ENCODE results near the gene ODAD2. TPM values are rescaled to one million over a fixed set of nuclear protein-coding genes. Genes with fewer than 3 reads are reported as not detected.

Gene ODAD2
- total and polyA plus RNA-seq, 2 donors (not counting 3 experiments of a cell fraction or from before 2014, with no cell fraction given), result 1.1 to 4.4 TPM

DNA sequence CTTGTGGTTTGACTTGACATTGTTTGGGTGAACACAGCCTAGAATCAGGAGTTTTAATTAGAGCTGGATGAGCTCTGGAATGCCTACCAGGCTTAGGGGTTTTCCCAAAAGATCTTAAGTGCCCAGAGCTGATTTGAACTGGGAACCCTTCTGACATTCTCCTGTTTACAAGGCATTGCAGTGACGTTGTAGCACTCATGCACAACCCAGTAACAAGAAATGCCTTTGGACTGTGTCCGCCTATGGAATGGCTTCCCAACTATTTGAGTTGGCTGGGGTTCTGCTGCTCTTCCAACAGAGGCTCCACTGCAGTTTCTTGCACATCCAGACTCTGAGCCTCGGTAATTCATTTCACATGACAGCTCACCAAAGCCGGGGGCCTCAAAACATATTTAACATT lies 176.6 kb downstream of the ODAD2 start:
- H4K20me1 ChIP-seq (replicated peaks; ENCODE audit: control insufficient read depth, extremely low read depth, insufficient read depth, low read length), result no peaks in the 10 kb centered on the region
- H3K36me3 ChIP-seq (ENCODE audit: control insufficient read depth in 2 of 2, extremely low read depth in 1 of 2, insufficient read depth in 2 of 2, low read length in 2 of 2), result no peaks in the 10 kb centered on the region
- FAIRE-seq, result no peak
- H2AFZ ChIP-seq (ENCODE audit: low read depth, low read length), result no peak overlapping the region
- no peaks in the 10 kb centered on the region for H3K4me1 ChIP-seq (ENCODE audit: control insufficient read depth, extremely low read depth, insufficient read depth, low read length)
- no peak overlapping the region for H3K9ac ChIP-seq (replicated peaks; ENCODE audit: extremely low read depth, insufficient read depth, low read length)
- no peaks in the 10 kb centered on the region for H3K9me1 ChIP-seq (replicated peaks; ENCODE audit: control insufficient read depth, extremely low read depth, insufficient read depth, low read length)
- dilution Hi-C loops (cut with MboI; ENCODE audit: extremely low pct_ligation_motif_present, low sequenced_read_pairs), result no loop called here
- intact Hi-C loops (cut with micrococcal nuclease), result no loop called here
- CTCF ChIA-PET, result no interaction called here
- POLR2A ChIA-PET, result no interaction called here
- H3K4me3 ChIP-seq (replicated peaks in 1 of 3; ENCODE audit: insufficient read depth in 1 of 3, low read depth in 1 of 3, low read length in 3 of 3), result no peak overlapping the region
- no peak overlapping the region for H3K4me2 ChIP-seq (ENCODE audit: insufficient read depth, low read length)
- H3K9me3 ChIP-seq (replicated peaks; ENCODE audit: control insufficient read depth, insufficient read depth, low read length), result no peaks in the 10 kb centered on the region
- H3K27me3 ChIP-seq (ENCODE audit: control insufficient read depth in 2 of 2, insufficient read depth in 2 of 2, low read length in 2 of 2), result no peaks in the 10 kb centered on the region
- no TSS peak for BruUV-seq (replicated peaks)
- no peak overlapping the region for H3K27ac ChIP-seq (ENCODE audit: insufficient read depth, low read depth, low read length)
- no peaks in the 10 kb centered on the region for H3K79me2 ChIP-seq (ENCODE audit: control insufficient read depth, insufficient read depth, low read length)
- DNase-seq (ENCODE audit: low read depth, low spot score), result no peak
- no peak for TF ChIP-seq GATA2 (IDR thresholded peaks at IDR 0.05; ENCODE audit: insufficient read depth, insufficient read length, low read depth, low read length)
- no peak for TF ChIP-seq FOS (IDR thresholded peaks at IDR 0.05; ENCODE audit: borderline replicate concordance, insufficient read depth, low read length)
- TF ChIP-seq, protein P1, sequence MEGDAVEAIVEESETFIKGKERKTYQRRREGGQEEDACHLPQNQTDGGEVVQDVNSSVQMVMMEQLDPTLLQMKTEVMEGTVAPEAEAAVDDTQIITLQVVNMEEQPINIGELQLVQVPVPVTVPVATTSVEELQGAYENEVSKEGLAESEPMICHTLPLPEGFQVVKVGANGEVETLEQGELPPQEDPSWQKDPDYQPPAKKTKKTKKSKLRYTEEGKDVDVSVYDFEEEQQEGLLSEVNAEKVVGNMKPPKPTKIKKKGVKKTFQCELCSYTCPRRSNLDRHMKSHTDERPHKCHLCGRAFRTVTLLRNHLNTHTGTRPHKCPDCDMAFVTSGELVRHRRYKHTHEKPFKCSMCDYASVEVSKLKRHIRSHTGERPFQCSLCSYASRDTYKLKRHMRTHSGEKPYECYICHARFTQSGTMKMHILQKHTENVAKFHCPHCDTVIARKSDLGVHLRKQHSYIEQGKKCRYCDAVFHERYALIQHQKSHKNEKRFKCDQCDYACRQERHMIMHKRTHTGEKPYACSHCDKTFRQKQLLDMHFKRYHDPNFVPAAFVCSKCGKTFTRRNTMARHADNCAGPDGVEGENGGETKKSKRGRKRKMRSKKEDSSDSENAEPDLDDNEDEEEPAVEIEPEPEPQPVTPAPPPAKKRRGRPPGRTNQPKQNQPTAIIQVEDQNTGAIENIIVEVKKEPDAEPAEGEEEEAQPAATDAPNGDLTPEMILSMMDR (IDR thresholded peaks at IDR 0.05; ENCODE audit: extremely low read depth in 1 of 2, insufficient read depth in 1 of 2, low read depth in 1 of 2, low read length in 2 of 2), result no peak
- TF ChIP-seq EZH2 (IDR thresholded peaks at IDR 0.05; ENCODE audit: borderline replicate concordance, low read depth, low read length, severe bottlenecking), result no peak

DNA sequence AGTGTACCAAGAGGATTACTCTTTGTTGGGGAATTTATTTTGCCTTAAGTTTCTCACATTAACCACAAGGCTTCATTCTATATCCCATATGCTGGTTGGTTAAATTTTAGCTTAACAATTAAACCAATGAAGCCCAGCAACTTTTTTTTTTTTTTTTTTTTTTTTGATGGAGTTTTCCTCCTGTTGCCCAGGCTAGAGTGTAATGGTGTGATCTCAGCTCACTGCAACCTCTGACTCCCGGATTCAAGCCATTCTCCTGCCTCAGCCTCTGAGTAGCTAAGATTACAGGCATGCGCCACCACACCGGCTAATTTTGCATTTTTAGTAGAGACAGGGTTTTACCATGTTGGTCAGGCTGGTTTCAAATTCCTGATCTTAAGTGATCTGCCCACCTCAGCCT lies 178.2 kb downstream of the ODAD2 start:
- CTCF ChIA-PET, result interaction anchor here (0.8 kb wide), 1 partner anchor 359 kb away, joined by 3 read pairs; no protein-coding TSS in a partner anchor
- POLR2A ChIA-PET, result no interaction called here
- Histone ChIP-seq H3K27me3 (ENCODE audit: control insufficient read depth in 2 of 2, insufficient read depth in 2 of 2, low read length in 2 of 2) (no peaks in the 10 kb centered on the region), H3K79me2 (ENCODE audit: control insufficient read depth, insufficient read depth, low read length) (no peaks in the 10 kb centered on the region), H3K9me1 (replicated peaks; ENCODE audit: control insufficient read depth, extremely low read depth, insufficient read depth, low read length) (no peaks in the 10 kb centered on the region), H3K9ac (replicated peaks; ENCODE audit: extremely low read depth, insufficient read depth, low read length) (no peak overlapping the region), H3K4me1 (ENCODE audit: control insufficient read depth, extremely low read depth, insufficient read depth, low read length) (no peaks in the 10 kb centered on the region), H3K4me2 (ENCODE audit: insufficient read depth, low read length) (no peak overlapping the region), H3K4me3 (replicated peaks in 1 of 3; ENCODE audit: insufficient read depth in 1 of 3, low read depth in 1 of 3, low read length in 3 of 3) (no peak overlapping the region), H3K27ac (ENCODE audit: insufficient read depth, low read depth, low read length) (no peak overlapping the region), H3K9me3 (replicated peaks; ENCODE audit: control insufficient read depth, insufficient read depth, low read length) (no peaks in the 10 kb centered on the region), H3K36me3 (ENCODE audit: control insufficient read depth in 2 of 2, extremely low read depth in 1 of 2, insufficient read depth in 2 of 2, low read length in 2 of 2) (no peaks in the 10 kb centered on the region), H4K20me1 (replicated peaks; ENCODE audit: control insufficient read depth, extremely low read depth, insufficient read depth, low read length) (no peaks in the 10 kb centered on the region), H2AFZ (ENCODE audit: low read depth, low read length) (no peak overlapping the region)
- DNase-seq (ENCODE audit: low read depth, low spot score) (no peak), FAIRE-seq (no peak)
- dilution Hi-C loops (cut with MboI; ENCODE audit: extremely low pct_ligation_motif_present, low sequenced_read_pairs), result no loop called here
- TF ChIP-seq, protein P2, sequence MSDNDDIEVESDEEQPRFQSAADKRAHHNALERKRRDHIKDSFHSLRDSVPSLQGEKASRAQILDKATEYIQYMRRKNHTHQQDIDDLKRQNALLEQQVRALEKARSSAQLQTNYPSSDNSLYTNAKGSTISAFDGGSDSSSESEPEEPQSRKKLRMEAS (IDR thresholded peaks at IDR 0.05; ENCODE audit: insufficient read depth, insufficient read length), result no peak
- TF ChIP-seq FOS (IDR thresholded peaks at IDR 0.05; ENCODE audit: borderline replicate concordance, insufficient read depth, low read length), result no peak
- TF ChIP-seq POLR2A (IDR thresholded peaks at IDR 0.05; ENCODE audit: low read depth, low read length), result no peak
- TF ChIP-seq GATA2 (IDR thresholded peaks at IDR 0.05; ENCODE audit: insufficient read depth, insufficient read length, low read depth, low read length), result no peak
- no peak for TF ChIP-seq POLR2AphosphoS5 (IDR thresholded peaks at IDR 0.05; ENCODE audit: insufficient read depth, low read depth, low read length)
- no peak for TF ChIP-seq EZH2 (IDR thresholded peaks at IDR 0.05; ENCODE audit: borderline replicate concordance, low read depth, low read length, severe bottlenecking)
- TF ChIP-seq MYC (IDR thresholded peaks at IDR 0.05; ENCODE audit: low read depth, low read length), result no peak
- TF ChIP-seq, protein P1 (IDR thresholded peaks at IDR 0.05; ENCODE audit: extremely low read depth in 1 of 2, insufficient read depth in 1 of 2, low read depth in 1 of 2, low read length in 2 of 2), result no peak
- TF ChIP-seq JUN (IDR thresholded peaks at IDR 0.05; ENCODE audit: borderline replicate concordance, insufficient read depth, insufficient read length, low read depth), result no peak
- BruUV-seq (replicated peaks), result no TSS peak
- intact Hi-C loops (cut with micrococcal nuclease), result no loop called here
